ENCODE measurements around the gene CACNA1C. TPM values are rescaled to one million over a fixed set of nuclear protein-coding genes. Genes with fewer than 3 reads are reported as not detected.
A peak's percentile ranks its signal among the peaks of the same experiment; 100 is the strongest.

Gene CACNA1C
- total and polyA plus RNA-seq, 2 of the 4 experiments (the other 2 are of a cell fraction): 1.6 to 2.6 TPM

DNA sequence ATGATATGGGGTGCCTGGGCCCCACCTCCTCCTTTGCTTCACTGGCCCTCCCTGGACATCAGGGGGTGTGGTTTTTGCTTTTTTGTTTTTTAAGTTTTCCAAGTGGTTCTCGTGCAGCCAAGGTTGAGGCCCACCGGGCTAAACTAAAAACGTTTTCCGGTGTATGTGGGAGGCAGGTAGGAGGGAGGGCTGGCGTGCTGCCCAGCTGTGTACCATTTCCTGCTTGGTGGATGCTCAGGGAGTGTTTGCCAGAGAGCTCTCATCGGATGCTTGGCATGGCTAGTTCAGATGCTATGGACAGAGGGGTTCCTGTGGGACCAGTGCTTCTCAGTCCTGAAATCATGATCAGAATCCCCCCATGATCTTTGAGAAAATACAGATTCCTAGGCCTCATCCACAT, 246.4 kb downstream of the CACNA1C start:
- no peak overlapping the region for H3K14ac ChIP-seq (replicated peaks; ENCODE audit: low read depth, low read length)
- H2AK9ac ChIP-seq (replicated peaks; ENCODE audit: low read depth, low read length, poor library complexity): no peak overlapping the region
- DNase-seq: no peak
- H3K4me3 ChIP-seq (ENCODE audit: insufficient read depth, low read depth, low read length): no peak overlapping the region
- H4K5ac ChIP-seq (ENCODE audit: low read depth, low read length): no peak overlapping the region
- H3K36me3 ChIP-seq (ENCODE audit: control insufficient read depth, insufficient read depth, low read length): no peaks in the 10 kb centered on the region
- H3K4me1 ChIP-seq (ENCODE audit: control insufficient read depth, insufficient read depth, low read length): peaks cover 44% of the 10 kb centered on the region
- no peak overlapping the region for H3K23ac ChIP-seq (ENCODE audit: low read depth, low read length)
- no peak for ATAC-seq (ENCODE audit: low read depth)
- peaks cover 4% of the 10 kb centered on the region; the same call in 1 of the 2 replicates for H4K20me1 ChIP-seq (ENCODE audit: insufficient read depth, low read length)
- no TSS peak for BruUV-seq (replicated peaks)
- no peak overlapping the region for H4K8ac ChIP-seq (ENCODE audit: low read depth in 2 of 2, low read length in 2 of 2)
- POLR2A ChIA-PET (ENCODE audit: unreplicated experiment): no interaction called here
- no peaks in the 10 kb centered on the region for H3K9me3 ChIP-seq (ENCODE audit: control insufficient read depth, insufficient read depth, low read length)
- dilution Hi-C loops (cut with HindIII; ENCODE audit: low sequenced_read_pairs, unreplicated experiment): no loop called here
- no peak overlapping the region for H3K27ac ChIP-seq (ENCODE audit: insufficient read depth, low read length)
- H3K9ac ChIP-seq (ENCODE audit: low read depth, low read length): no peak overlapping the region
- H3K27me3 ChIP-seq (ENCODE audit: control insufficient read depth, insufficient read depth, low read length): no peaks in the 10 kb centered on the region
- no peak overlapping the region for H2BK15ac ChIP-seq (ENCODE audit: low read depth, low read length)
- H2BK20ac ChIP-seq (ENCODE audit: low read depth, low read length): 0 out of 2 replicates have a peak overlapping the region, but pooled peaks have one; percentile 37
- no peak overlapping the region for H3K4ac ChIP-seq (ENCODE audit: low read depth, low read length)
- no peak overlapping the region for H4K91ac ChIP-seq (ENCODE audit: insufficient read depth, low read depth, low read length)
- H2AK5ac ChIP-seq (ENCODE audit: low read depth, low read length): no peak overlapping the region
- no peak overlapping the region for H3K4me2 ChIP-seq (ENCODE audit: low read depth, low read length)
- H2BK120ac ChIP-seq (ENCODE audit: low read depth, low read length): no peak overlapping the region
- H2BK5ac ChIP-seq (ENCODE audit: low read depth, low read length, poor library complexity, severe bottlenecking): no peak overlapping the region
- TF ChIP-seq MXI1 (IDR thresholded peaks at IDR 0.05; ENCODE audit: borderline replicate concordance, low read depth, low read length) (no peak), FOS (IDR thresholded peaks at IDR 0.05; ENCODE audit: low read depth, low read length) (no peak), POLR2A (IDR thresholded peaks at IDR 0.05; ENCODE audit: low read depth, low read length) (no peak), RCOR1 (IDR thresholded peaks at IDR 0.05; ENCODE audit: insufficient replicate concordance, low read length) (no peak), CHD1 (IDR thresholded peaks at IDR 0.05; ENCODE audit: low read depth, low read length) (no peak), MAFK (IDR thresholded peaks at IDR 0.05; ENCODE audit: low read depth, low read length) (no peak), NFE2L2 (IDR thresholded peaks at IDR 0.05; ENCODE audit: low read depth, low read length) (no peak), CEBPB (IDR thresholded peaks at IDR 0.05; ENCODE audit: low read depth, low read length) (no peak), BHLHE40 (IDR thresholded peaks at IDR 0.05; ENCODE audit: low read depth, low read length) (no peak), SMC3 (IDR thresholded peaks at IDR 0.05; ENCODE audit: low read depth, low read length) (no peak), MAZ (IDR thresholded peaks at IDR 0.05; ENCODE audit: borderline replicate concordance, low read depth, low read length) (no peak), RAD21 (IDR thresholded peaks at IDR 0.05; ENCODE audit: low read length) (no peak), RFX5 (IDR thresholded peaks at IDR 0.05; ENCODE audit: low read depth, low read length) (no peak)
- TF ChIP-seq, protein P1, sequence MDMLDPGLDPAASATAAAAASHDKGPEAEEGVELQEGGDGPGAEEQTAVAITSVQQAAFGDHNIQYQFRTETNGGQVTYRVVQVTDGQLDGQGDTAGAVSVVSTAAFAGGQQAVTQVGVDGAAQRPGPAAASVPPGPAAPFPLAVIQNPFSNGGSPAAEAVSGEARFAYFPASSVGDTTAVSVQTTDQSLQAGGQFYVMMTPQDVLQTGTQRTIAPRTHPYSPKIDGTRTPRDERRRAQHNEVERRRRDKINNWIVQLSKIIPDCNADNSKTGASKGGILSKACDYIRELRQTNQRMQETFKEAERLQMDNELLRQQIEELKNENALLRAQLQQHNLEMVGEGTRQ (IDR thresholded peaks at IDR 0.05; ENCODE audit: low read depth, low read length): no peak
- TF ChIP-seq, protein P2, sequence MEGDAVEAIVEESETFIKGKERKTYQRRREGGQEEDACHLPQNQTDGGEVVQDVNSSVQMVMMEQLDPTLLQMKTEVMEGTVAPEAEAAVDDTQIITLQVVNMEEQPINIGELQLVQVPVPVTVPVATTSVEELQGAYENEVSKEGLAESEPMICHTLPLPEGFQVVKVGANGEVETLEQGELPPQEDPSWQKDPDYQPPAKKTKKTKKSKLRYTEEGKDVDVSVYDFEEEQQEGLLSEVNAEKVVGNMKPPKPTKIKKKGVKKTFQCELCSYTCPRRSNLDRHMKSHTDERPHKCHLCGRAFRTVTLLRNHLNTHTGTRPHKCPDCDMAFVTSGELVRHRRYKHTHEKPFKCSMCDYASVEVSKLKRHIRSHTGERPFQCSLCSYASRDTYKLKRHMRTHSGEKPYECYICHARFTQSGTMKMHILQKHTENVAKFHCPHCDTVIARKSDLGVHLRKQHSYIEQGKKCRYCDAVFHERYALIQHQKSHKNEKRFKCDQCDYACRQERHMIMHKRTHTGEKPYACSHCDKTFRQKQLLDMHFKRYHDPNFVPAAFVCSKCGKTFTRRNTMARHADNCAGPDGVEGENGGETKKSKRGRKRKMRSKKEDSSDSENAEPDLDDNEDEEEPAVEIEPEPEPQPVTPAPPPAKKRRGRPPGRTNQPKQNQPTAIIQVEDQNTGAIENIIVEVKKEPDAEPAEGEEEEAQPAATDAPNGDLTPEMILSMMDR (conservative IDR thresholded peaks at IDR 0.05; ENCODE audit: low read depth, low read length): no peak
- TF ChIP-seq, protein P3, sequence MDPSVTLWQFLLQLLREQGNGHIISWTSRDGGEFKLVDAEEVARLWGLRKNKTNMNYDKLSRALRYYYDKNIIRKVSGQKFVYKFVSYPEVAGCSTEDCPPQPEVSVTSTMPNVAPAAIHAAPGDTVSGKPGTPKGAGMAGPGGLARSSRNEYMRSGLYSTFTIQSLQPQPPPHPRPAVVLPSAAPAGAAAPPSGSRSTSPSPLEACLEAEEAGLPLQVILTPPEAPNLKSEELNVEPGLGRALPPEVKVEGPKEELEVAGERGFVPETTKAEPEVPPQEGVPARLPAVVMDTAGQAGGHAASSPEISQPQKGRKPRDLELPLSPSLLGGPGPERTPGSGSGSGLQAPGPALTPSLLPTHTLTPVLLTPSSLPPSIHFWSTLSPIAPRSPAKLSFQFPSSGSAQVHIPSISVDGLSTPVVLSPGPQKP (IDR thresholded peaks at IDR 0.05; ENCODE audit: borderline replicate concordance, low read depth, low read length): no peak
- no peak overlapping the region for H3K56ac ChIP-seq (ENCODE audit: extremely low read depth, insufficient read depth, low read length)
- intact Hi-C loops (cut with micrococcal nuclease): no loop called here
- in situ Hi-C loops (cut with MboI; ENCODE audit: low sequenced_read_pairs): loop anchor here (25.0 kb wide), 2 partner anchors 487 to 637 kb away; partner anchors contain the start of gene LRTM2
- 57% methylated on average over 5 of the region's 6 CpGs; no CpG with 5 or more reads in 1 of the 2 experiments for WGBS, 2 experiments (ENCODE audit: extremely low coverage in 2 of 2, insufficient read length in 1 of 2)
- CTCF ChIA-PET: no interaction called here
- peaks cover under 1 to 15% of the 10 kb centered on the region in 2 experiments; a peak in 2 of 4 replicates for H3K79me1 ChIP-seq (ENCODE audit: low read depth in 1 of 2, low read length in 2 of 2)
- no peak overlapping the region for H2AFZ ChIP-seq (replicated peaks; ENCODE audit: low read length, poor library complexity)
- no peak overlapping the region; the same call in 1 of the 2 replicates for H3K18ac ChIP-seq (ENCODE audit: low read depth, low read length)
- peaks cover 29% of the 10 kb centered on the region for H3K9me1 ChIP-seq (ENCODE audit: insufficient read depth, low read length)

Measured in IMR-90 (cell line).